Astrocyte (in vitro differentiated cells and primary cell): ENCODE data around the gene EFNA5. TPM values are rescaled to one million over a fixed set of nuclear protein-coding genes. Genes with fewer than 3 reads are reported as not detected.

Experiments
- DNase-seq: peaks from one replicate; pipeline ENCODE4 v3.0.0-alpha.2; 2010; ENCODE audit warnings: low read depth
- FAIRE-seq: peaks from 2 replicates; lab custom pipeline; 2011; peaks lifted over from hg19 to GRCh38; lab: Jason Lieb, UNC
- H2AFZ ChIP-seq: 2 replicates; pipeline ENCODE4 v1.6.0; 2012; ENCODE audit warnings: low read depth, low read length, inconsistent platforms
- H3K27ac ChIP-seq: 2 replicates; pipeline ENCODE4 v1.5.1; 2011; ENCODE audit warnings: low read depth, low read length, inconsistent platforms
- H3K27me3 ChIP-seq: 2 replicates; pipeline ENCODE4 v1.6.0; 2011; ENCODE audit warnings: low read length, inconsistent platforms; ENCODE audit not compliant: insufficient read depth
- H3K36me3 ChIP-seq: 2 replicates; pipeline ENCODE4 v1.5.1; 2011; ENCODE audit warnings: low read length, inconsistent platforms; ENCODE audit not compliant: insufficient read depth
- H3K4me1 ChIP-seq: 2 replicates; pipeline ENCODE4 v1.5.1; 2011; ENCODE audit warnings: low read length, inconsistent platforms; ENCODE audit not compliant: insufficient read depth
- H3K4me2 ChIP-seq: 2 replicates; pipeline ENCODE4 v1.6.0; 2012; ENCODE audit warnings: low read length, inconsistent platforms
- H3K4me3 ChIP-seq: 2 replicates; pipeline ENCODE4 v1.5.1; 2011; ENCODE audit warnings: low read depth, mild to moderate bottlenecking, low read length, inconsistent platforms; ENCODE audit not compliant: insufficient read depth
- H3K79me2 ChIP-seq: 2 replicates; pipeline ENCODE4 v1.6.0; 2012; ENCODE audit warnings: mild to moderate bottlenecking, low read length, inconsistent platforms; ENCODE audit not compliant: insufficient read depth
- H3K9ac ChIP-seq: 2 replicates; pipeline ENCODE4 v1.6.0; 2012; ENCODE audit warnings: mild to moderate bottlenecking, low read length, inconsistent platforms
- H3K9me3 ChIP-seq: 2 replicates; pipeline ENCODE4 v1.5.1; 2012; ENCODE audit warnings: low read depth, mild to moderate bottlenecking, low read length, inconsistent platforms; ENCODE audit not compliant: insufficient read depth
- H4K20me1 ChIP-seq: 2 replicates; pipeline ENCODE4 v1.6.0; 2012; ENCODE audit warnings: low read length, inconsistent platforms; ENCODE audit not compliant: insufficient read depth
- H3K27ac Mint-ChIP-seq: one replicate; pipeline ENCODE4 v1.8.0; 2021; ENCODE audit warnings: mild to moderate bottlenecking, mixed read lengths; ENCODE audit not compliant: unreplicated experiment
- H3K27me3 Mint-ChIP-seq: one replicate; pipeline ENCODE4 v1.8.0; 2021; ENCODE audit warnings: low read depth, mixed read lengths; ENCODE audit not compliant: unreplicated experiment
- H3K36me3 Mint-ChIP-seq: one replicate; pipeline ENCODE4 v1.8.0; 2021; ENCODE audit warnings: low read depth, mixed read lengths; ENCODE audit not compliant: unreplicated experiment
- H3K4me1 Mint-ChIP-seq: one replicate; pipeline ENCODE4 v1.8.0; 2021; ENCODE audit warnings: low read depth, mixed read lengths; ENCODE audit not compliant: unreplicated experiment
- H3K4me3 Mint-ChIP-seq: one replicate; pipeline ENCODE4 v1.8.0; 2021; ENCODE audit warnings: mild to moderate bottlenecking, moderate library complexity, mixed read lengths; ENCODE audit not compliant: unreplicated experiment
- H3K9me3 Mint-ChIP-seq: one replicate; pipeline ENCODE4 v1.8.0; 2021; ENCODE audit warnings: mild to moderate bottlenecking, mixed read lengths; ENCODE audit not compliant: unreplicated experiment
- EZH2 ChIP-seq: IDR thresholded peaks from 2 replicates; pipeline ENCODE4 v1.6.1; 2012; ENCODE audit warnings: mild to moderate bottlenecking, low read length, inconsistent platforms; ENCODE audit not compliant: insufficient read depth
- total RNA-seq: library from RNA; stranded (reverse); gene quantifications from 2 replicates; pipeline ENCODE4 v1.2.1, GENCODE V29; 2021
- TF ChIP-seq, protein P1 (sequence below): IDR thresholded peaks from 2 replicates; pipeline ENCODE4 v1.5.1; 2011; ENCODE audit warnings: low read depth, mild to moderate bottlenecking, inconsistent platforms, low read length, moderate library complexity; ENCODE audit not compliant: insufficient read depth

Gene EFNA5
- total RNA-seq, 1 donor from 2014 or later: 59.3 TPM

DNA sequence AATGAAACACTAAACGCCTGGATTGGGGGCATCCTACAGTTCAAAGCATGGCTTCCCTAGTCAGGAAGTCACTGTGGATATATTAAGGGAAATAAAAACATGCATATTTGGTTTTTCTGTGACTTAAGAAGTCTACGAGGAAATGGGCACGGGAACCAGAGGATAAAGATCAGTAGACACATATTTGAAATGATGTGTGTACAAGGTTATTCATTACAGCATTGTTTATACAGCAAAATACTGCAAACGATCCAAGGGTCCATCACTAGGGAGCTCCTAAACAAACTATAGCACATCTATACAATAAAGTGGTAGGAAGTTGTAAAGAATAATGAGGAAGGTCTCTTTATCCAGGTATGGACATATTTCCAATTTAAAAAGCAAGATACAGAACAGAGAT lies 71.8 kb downstream of the EFNA5 start:
- Mint-ChIP-seq H3K27me3 (no peaks in the 10 kb centered on the region), H3K9me3 (no peaks in the 10 kb centered on the region), H3K4me1 (peaks cover 14% of the 10 kb centered on the region), H3K27ac (no peak overlapping the region), H3K36me3 (peaks cover 9% of the 10 kb centered on the region), H3K4me3 (no peak overlapping the region)
- Histone ChIP-seq H3K4me3 (no peak overlapping the region), H3K4me1 (no peaks in the 10 kb centered on the region), H3K9me3 (no peaks in the 10 kb centered on the region), H3K79me2 (no peaks in the 10 kb centered on the region), H3K36me3 (no peaks in the 10 kb centered on the region), H2AFZ (no peak overlapping the region), H3K27me3 (no peaks in the 10 kb centered on the region), H3K27ac (no peak overlapping the region), H3K9ac (no peak overlapping the region), H4K20me1 (no peaks in the 10 kb centered on the region), H3K4me2 (no peak overlapping the region)
- TF ChIP-seq EZH2: no peak
- TF ChIP-seq, protein P1, sequence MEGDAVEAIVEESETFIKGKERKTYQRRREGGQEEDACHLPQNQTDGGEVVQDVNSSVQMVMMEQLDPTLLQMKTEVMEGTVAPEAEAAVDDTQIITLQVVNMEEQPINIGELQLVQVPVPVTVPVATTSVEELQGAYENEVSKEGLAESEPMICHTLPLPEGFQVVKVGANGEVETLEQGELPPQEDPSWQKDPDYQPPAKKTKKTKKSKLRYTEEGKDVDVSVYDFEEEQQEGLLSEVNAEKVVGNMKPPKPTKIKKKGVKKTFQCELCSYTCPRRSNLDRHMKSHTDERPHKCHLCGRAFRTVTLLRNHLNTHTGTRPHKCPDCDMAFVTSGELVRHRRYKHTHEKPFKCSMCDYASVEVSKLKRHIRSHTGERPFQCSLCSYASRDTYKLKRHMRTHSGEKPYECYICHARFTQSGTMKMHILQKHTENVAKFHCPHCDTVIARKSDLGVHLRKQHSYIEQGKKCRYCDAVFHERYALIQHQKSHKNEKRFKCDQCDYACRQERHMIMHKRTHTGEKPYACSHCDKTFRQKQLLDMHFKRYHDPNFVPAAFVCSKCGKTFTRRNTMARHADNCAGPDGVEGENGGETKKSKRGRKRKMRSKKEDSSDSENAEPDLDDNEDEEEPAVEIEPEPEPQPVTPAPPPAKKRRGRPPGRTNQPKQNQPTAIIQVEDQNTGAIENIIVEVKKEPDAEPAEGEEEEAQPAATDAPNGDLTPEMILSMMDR: no peak
- DNase-seq: no peak
- no peak for FAIRE-seq

DNA sequence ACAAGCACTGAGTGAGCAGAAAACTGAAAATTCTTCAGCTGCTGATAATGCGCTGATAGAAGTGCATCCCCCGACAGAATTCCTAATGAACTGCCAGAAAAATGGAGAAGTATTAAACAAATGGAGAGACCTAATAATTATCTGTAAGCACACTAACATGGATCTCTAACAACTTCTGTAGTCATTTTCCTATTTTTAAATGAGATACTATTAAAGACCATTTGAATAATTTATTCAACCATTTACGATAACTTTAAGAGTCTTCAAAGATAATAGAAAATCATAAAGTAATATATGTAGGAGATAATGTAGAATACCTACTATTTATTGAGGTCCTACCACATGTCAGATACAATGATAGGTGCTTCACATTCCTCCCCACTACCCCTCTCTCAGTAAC lies 72.9 kb downstream of the EFNA5 start:
- no peak overlapping the region for H3K4me2 ChIP-seq
- no peaks in the 10 kb centered on the region for H3K9me3 Mint-ChIP-seq

DNA sequence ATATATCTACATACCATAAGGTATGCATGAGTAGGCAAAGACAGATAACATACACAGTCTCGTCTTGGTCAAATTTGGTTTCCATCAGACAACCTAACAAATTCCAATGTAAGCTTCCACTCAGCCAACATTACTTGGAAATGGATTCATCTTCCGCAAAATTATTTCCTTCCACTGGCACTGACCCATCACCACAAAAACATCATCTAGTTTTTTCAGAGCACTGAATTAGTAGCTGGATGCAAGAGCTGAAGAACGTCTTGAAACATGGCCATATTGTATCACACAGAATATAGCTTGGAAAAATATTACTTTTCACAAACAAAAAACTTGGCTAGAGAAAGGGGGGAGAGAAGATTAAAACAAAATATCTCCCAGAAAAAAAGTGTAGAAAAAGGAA lies 73.5 kb downstream of the EFNA5 start:
- no peak overlapping the region for H2AFZ ChIP-seq
- no peaks in the 10 kb centered on the region for H3K79me2 ChIP-seq
- TF ChIP-seq EZH2: no peak
- TF ChIP-seq, protein P1: no peak
- no peak for DNase-seq
- H3K4me1 Mint-ChIP-seq: peaks cover 23% of the 10 kb centered on the region
- no peak overlapping the region for H3K4me2 ChIP-seq
- H4K20me1 ChIP-seq: no peaks in the 10 kb centered on the region
- H3K4me3 ChIP-seq: no peak overlapping the region
- H3K9me3 Mint-ChIP-seq: no peaks in the 10 kb centered on the region
- no peaks in the 10 kb centered on the region for H3K4me1 ChIP-seq
- no peaks in the 10 kb centered on the region for H3K36me3 ChIP-seq
- FAIRE-seq: no peak
- no peak overlapping the region for H3K4me3 Mint-ChIP-seq
- no peak overlapping the region for H3K27ac ChIP-seq
- H3K36me3 Mint-ChIP-seq: peaks cover 6% of the 10 kb centered on the region
- H3K27me3 ChIP-seq: no peaks in the 10 kb centered on the region
- H3K9ac ChIP-seq: no peak overlapping the region
- no peaks in the 10 kb centered on the region for H3K27me3 Mint-ChIP-seq
- no peaks in the 10 kb centered on the region for H3K9me3 ChIP-seq
- H3K27ac Mint-ChIP-seq: no peak overlapping the region

More for the DNA sequence above, 72.9 kb downstream of the EFNA5 start:
- Histone ChIP-seq H3K4me1 (no peaks in the 10 kb centered on the region), H3K79me2 (no peaks in the 10 kb centered on the region), H3K4me3 (no peak overlapping the region), H3K9ac (no peak overlapping the region), H3K9me3 (no peaks in the 10 kb centered on the region), H3K36me3 (no peaks in the 10 kb centered on the region), H3K27ac (no peak overlapping the region), H4K20me1 (no peaks in the 10 kb centered on the region), H3K27me3 (no peaks in the 10 kb centered on the region), H2AFZ (no peak overlapping the region)
- DNase-seq (no peak), FAIRE-seq (no peak)
- H3K27ac Mint-ChIP-seq: no peak overlapping the region
- H3K36me3 Mint-ChIP-seq: peaks cover 9% of the 10 kb centered on the region
- no peak overlapping the region for H3K4me3 Mint-ChIP-seq
- no peak for TF ChIP-seq EZH2
- TF ChIP-seq, protein P1: no peak
- peaks cover 20% of the 10 kb centered on the region for H3K4me1 Mint-ChIP-seq
- H3K27me3 Mint-ChIP-seq: no peaks in the 10 kb centered on the region
